Peyer's patch (tissue), 4 donors: ENCODE results near the gene MTERF2. TPM values are rescaled to one million over a fixed set of nuclear protein-coding genes. Genes with fewer than 3 reads are reported as not detected.
"Not testable (repeated sequence)": the region's sequence is repeated elsewhere in the genome, so short reads cannot be mapped to it uniquely, and the experiment has no call there.

Experiments used
- DNase-seq, 3 donors: peaks; one replicate each; pipeline ENCODE4 v3.0.0-alpha.2; 2017 to 2019
- H3K27ac ChIP-seq, 4 donors: fragments of 200-600 bp; sonication (generic); one replicate each; pipeline ENCODE4 v1.5.1; 2016 to 2019
- H3K27me3 ChIP-seq, 2 donors: fragments of 200-600 bp; sonication (generic); one replicate each; pipeline ENCODE4 v1.5.1; 2019
- H3K36me3 ChIP-seq, 3 donors: fragments of 200-600 bp; sonication (generic); one replicate each; pipeline ENCODE4 v1.5.1; 2016 to 2019
- H3K4me1 ChIP-seq, 4 donors: fragments of 200-600 bp; sonication (generic); one replicate each; pipeline ENCODE4 v1.5.1; 2016 to 2019
- H3K4me3 ChIP-seq, 4 donors: fragments of 200-600 bp; sonication (generic); 1 replicate in 3 of 4; 2 replicates in 1 of 4; pipeline ENCODE4 v1.5.1; 2016 to 2019; ENCODE audit warnings: mild to moderate bottlenecking in 1 of 4
- H3K9me3 ChIP-seq, 4 donors: fragments of 200-600 bp; sonication (generic); one replicate each; pipeline ENCODE4 v1.5.1; 2016 to 2019; ENCODE audit warnings: mild to moderate bottlenecking in 1 of 4
- POLR2A ChIP-seq, 2 donors: fragments of 450-650 bp; IDR thresholded peaks; one replicate each; pipeline ENCODE4 v1.5.1; 2017; ENCODE audit warnings: antibody characterized with exemption in 2 of 2, mild to moderate bottlenecking in 2 of 2, moderate library complexity in 2 of 2
- total RNA-seq, 4 donors: library from RNA; depleted of rRNA; stranded (reverse); fragments of >200 nt; gene quantifications; one replicate each; pipeline ENCODE4 v1.1.0, GENCODE V29; 2016
- TF ChIP-seq, protein P1 (sequence below), 6 experiments: fragments of 450-650 bp in 4 of 6; fragments of 200-600 bp in 2 of 6; sonication (generic) in 1 of 6; IDR thresholded peaks; one replicate each; pipeline ENCODE4 v1.5.1; 2017 to 2019; ENCODE audit warnings: antibody characterized with exemption in 6 of 6, mild to moderate bottlenecking in 3 of 6, moderate library complexity in 1 of 6

MTERF2 gene
- total RNA-seq, 4 donors from 2014 or later = 10.9 to 19.0 (median 14.8) TPM

DNA sequence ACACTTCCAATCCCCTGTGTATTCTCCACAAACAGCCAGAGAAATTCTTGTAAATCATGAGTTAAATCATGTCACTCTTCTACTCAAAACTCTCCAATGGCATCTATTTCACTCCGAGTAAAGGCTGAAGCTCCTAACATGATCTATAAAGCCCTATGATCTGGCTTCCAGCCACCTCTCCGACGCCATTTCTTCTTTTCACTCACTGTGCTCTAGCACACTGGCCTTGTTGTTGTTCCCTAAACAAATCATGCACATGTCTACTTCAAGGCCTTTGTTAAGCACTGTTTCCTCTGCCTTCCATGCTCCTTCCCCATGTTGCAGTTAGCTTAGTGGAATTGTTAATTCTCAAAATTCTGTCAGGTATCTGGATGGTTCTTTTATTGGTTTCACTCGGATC lies 30.1 kb upstream of the MTERF2 start:
- Histone ChIP-seq H3K27ac (no peak overlapping the region), H3K9me3 (no peaks in the 10 kb centered on the region), H3K4me3 (no peak overlapping the region), H3K4me1 (no peaks in the 10 kb centered on the region), H3K36me3 (peaks cover 0 to 8% (median 0%) of the 10 kb centered on the region in 3 donors), H3K27me3 (no peaks in the 10 kb centered on the region)
- no peak for TF ChIP-seq POLR2A (IDR thresholded peaks at IDR 0.05)
- TF ChIP-seq, protein P1, sequence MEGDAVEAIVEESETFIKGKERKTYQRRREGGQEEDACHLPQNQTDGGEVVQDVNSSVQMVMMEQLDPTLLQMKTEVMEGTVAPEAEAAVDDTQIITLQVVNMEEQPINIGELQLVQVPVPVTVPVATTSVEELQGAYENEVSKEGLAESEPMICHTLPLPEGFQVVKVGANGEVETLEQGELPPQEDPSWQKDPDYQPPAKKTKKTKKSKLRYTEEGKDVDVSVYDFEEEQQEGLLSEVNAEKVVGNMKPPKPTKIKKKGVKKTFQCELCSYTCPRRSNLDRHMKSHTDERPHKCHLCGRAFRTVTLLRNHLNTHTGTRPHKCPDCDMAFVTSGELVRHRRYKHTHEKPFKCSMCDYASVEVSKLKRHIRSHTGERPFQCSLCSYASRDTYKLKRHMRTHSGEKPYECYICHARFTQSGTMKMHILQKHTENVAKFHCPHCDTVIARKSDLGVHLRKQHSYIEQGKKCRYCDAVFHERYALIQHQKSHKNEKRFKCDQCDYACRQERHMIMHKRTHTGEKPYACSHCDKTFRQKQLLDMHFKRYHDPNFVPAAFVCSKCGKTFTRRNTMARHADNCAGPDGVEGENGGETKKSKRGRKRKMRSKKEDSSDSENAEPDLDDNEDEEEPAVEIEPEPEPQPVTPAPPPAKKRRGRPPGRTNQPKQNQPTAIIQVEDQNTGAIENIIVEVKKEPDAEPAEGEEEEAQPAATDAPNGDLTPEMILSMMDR (IDR thresholded peaks at IDR 0.05) = no peak
- no peak for DNase-seq

DNA sequence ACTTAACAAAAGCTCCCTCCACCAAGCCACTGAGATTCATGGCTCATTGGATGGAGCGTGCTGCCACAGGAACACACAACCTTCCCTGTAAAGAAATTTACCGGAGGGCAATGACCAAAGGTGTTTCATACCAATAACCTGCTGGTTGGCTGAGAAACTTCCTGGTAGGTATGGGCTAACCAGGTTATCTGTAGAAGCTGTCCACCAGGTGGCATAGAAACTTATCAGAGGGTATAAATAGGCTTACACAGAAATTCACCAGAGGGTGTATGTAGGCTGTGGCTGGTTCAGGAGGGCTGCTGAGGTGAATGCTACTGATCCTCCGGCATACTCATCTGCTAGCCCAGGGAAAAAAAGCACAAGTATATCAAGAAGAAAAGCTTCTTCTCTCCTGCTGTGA lies 27.1 kb upstream of the MTERF2 start:
- no peak overlapping the region for H3K4me3 ChIP-seq
- no peaks in the 10 kb centered on the region for H3K9me3 ChIP-seq
- no peak overlapping the region for H3K27ac ChIP-seq
- H3K4me1 ChIP-seq = no peaks in the 10 kb centered on the region
- no peaks in the 10 kb centered on the region for H3K36me3 ChIP-seq
- peak in 1 of 3 donors; percentile 75 for DNase-seq
- TF ChIP-seq POLR2A (IDR thresholded peaks at IDR 0.05) = no peak
- TF ChIP-seq, protein P1 (IDR thresholded peaks at IDR 0.05) = peak in 3 of 6 experiments; percentile 85
- H3K27me3 ChIP-seq = no peaks in the 10 kb centered on the region

DNA sequence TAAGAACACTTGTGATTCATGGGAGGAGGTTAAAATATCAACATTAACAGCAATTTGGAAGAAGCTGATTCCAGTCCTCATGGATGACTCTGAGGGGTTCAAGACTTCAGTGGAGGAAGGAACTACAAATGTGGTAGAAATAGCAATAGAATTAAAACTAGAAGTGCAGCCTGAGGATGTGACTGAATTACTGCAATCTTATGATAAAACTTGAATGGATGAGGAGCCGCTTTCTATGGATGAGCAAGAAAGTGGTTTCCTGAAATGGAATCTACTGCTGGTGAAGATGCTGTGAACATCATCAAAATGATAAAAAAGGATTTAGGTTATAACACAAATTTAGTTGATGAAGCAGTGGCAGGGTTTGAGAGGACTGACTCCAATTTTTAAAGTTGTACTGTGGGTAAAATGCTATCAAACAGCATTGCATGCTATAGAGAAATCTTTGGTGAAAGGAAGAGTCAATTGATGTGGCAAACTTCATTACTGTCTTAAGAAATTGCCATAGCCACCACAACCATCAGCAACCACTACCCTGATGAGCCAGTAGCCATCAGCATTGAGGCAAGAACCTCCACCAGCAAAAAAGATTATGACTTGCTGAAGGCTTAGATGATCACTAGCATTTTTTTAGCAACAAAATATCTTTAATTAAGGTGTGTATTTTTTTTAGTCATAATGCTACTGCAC lies 25.9 kb upstream of the MTERF2 start:
- no peak for DNase-seq
- Histone ChIP-seq H3K4me1 (no peaks in the 10 kb centered on the region), H3K9me3 (no peaks in the 10 kb centered on the region), H3K27ac (no peak overlapping the region), H3K36me3 (no peaks in the 10 kb centered on the region), H3K27me3 (no peaks in the 10 kb centered on the region), H3K4me3 (no peak overlapping the region)
- TF ChIP-seq, protein P1 (IDR thresholded peaks at IDR 0.05) = no peak
- TF ChIP-seq POLR2A (IDR thresholded peaks at IDR 0.05) = no peak

DNA sequence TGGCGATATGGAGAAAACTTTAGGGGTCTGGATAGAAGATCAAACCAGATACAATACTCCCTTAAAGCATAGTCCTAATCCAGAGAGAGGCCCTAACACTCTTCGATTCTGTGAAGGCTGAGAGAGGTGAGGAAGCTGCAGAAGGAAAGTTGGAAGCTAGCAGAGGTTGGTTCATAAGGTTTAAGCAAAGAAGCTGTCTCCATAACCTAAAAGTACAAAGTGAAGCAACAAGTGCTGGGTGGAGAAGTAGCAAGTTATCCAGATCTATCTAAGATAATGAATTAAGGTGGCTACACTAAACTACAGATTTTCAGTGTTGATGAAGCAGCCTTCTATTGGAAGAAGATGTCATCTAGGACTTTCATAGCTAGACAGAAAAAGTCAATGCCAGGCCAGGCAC lies 24.6 kb upstream of the MTERF2 start:
- Histone ChIP-seq H3K4me3 (no peak overlapping the region), H3K4me1 (no peaks in the 10 kb centered on the region), H3K27me3 (no peaks in the 10 kb centered on the region), H3K9me3 (no peaks in the 10 kb centered on the region), H3K36me3 (no peaks in the 10 kb centered on the region), H3K27ac (no peak overlapping the region)
- TF ChIP-seq, protein P1 (IDR thresholded peaks at IDR 0.05) = no peak
- TF ChIP-seq POLR2A (IDR thresholded peaks at IDR 0.05) = no peak
- no peak for DNase-seq

DNA sequence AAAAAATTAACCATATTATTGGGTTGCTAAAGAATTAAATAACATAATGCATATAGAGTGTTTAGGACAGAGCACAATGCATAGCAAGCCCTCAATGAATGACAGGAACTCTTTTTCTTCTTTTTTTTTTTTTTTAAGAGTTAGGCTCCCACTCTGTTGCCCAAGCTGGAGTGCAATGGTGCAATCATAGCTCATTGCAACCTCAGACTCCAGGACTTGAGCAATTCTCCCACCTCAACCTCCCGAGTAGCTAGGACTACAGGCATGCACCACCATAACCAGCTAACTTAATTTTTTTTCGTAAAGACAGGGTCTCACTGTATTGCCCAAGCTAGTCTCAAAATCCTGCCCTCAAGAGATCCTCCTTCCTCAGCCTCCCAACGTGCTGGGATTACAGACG lies 20.5 kb upstream of the MTERF2 start:
- no peak overlapping the region for H3K27ac ChIP-seq
- no peaks in the 10 kb centered on the region for H3K9me3 ChIP-seq
- H3K27me3 ChIP-seq = no peaks in the 10 kb centered on the region
- H3K36me3 ChIP-seq = no peaks in the 10 kb centered on the region
- DNase-seq = no peak
- TF ChIP-seq, protein P1 (IDR thresholded peaks at IDR 0.05) = no peak
- no peak for TF ChIP-seq POLR2A (IDR thresholded peaks at IDR 0.05)
- H3K4me1 ChIP-seq = no peaks in the 10 kb centered on the region
- no peak overlapping the region for H3K4me3 ChIP-seq

DNA sequence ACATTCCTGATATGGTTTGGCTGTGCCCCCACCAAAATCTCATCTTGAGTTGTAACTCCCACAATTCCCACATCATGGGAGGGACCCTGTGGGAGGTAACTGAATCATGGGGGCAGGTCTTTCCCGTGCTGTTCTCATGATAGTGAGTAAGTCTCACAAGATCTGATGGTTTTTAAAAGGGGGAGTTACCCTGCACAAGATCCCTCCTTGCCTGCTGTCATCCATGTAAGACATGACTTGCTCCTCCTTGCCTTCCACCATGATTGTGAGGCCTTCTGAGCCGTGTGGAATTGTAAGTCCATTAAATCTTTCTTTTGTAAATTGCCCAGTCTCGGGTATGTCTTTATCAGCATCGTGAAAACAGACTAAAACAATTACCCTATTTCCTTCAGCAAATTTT lies 15.7 kb upstream of the MTERF2 start:
- H3K4me1 ChIP-seq, H3K4me3 ChIP-seq, H3K27ac ChIP-seq, H3K9me3 ChIP-seq, DNase-seq, H3K27me3 ChIP-seq: not testable (repeated sequence)
- H3K36me3 ChIP-seq = peaks cover 0 to 25% (median 0%) of the 10 kb centered on the region in 3 donors
